H1 (cell line): ENCODE results near the gene RAB44. TPM values are rescaled to one million over a fixed set of nuclear protein-coding genes. Genes with fewer than 3 reads are reported as not detected.

Experiments
- CTCF ChIA-PET: fragments of 300-600 bp; sonication (Branson Sonifier 250); formaldehyde crosslinking; loops from one replicate; lab custom pipeline; 2021; ENCODE audit not compliant: partially characterized antibody; lab: Charles Lee
- POLR2A ChIA-PET: fragments of 300-600 bp; sonication (Branson Sonifier 250); formaldehyde crosslinking; loops from one replicate; lab custom pipeline; 2021; ENCODE audit warnings: inconsistent platforms; ENCODE audit not compliant: partially characterized antibody; lab: Charles Lee
- DNase-seq, 2 experiments: peaks; one replicate each; pipeline versions ENCODE4 v3.0.0 to v3.0.0-alpha.2; 2010 to 2022; ENCODE audit warnings: low spot score in 2 of 2, low read depth in 1 of 2, mixed read lengths in 1 of 2
- FAIRE-seq: peaks from 2 replicates; lab custom pipeline; 2011; peaks lifted over from hg19 to GRCh38; lab: Jason Lieb, UNC
- H2AFZ ChIP-seq: 2 replicates; pipeline ENCODE4 v1.8.1; 2012; ENCODE audit warnings: low read length, inconsistent platforms
- H2AK5ac ChIP-seq: 2 replicates; pipeline ENCODE4 v1.6.1; 2013; ENCODE audit warnings: low read depth, low read length
- H2BK120ac ChIP-seq: replicated peaks from 2 replicates; pipeline ENCODE3; 2013; ENCODE audit warnings: low read depth, low read length, inconsistent platforms
- H2BK12ac ChIP-seq: 2 replicates; pipeline ENCODE4 v1.6.1; 2013; ENCODE audit warnings: low read depth, low read length
- H2BK15ac ChIP-seq: 2 replicates; pipeline ENCODE4 v1.6.1; 2013; ENCODE audit warnings: low read length
- H2BK20ac ChIP-seq: 2 replicates; pipeline ENCODE4 v1.6.1; 2013; ENCODE audit warnings: low read length
- H2BK5ac ChIP-seq: 2 replicates; pipeline ENCODE4 v1.6.1; 2013; ENCODE audit warnings: low read depth, low read length
- H3K14ac ChIP-seq: 2 replicates; pipeline ENCODE4 v1.6.1; 2013; ENCODE audit warnings: inconsistent platforms; ENCODE audit not compliant: insufficient read length
- H3K18ac ChIP-seq: 2 replicates; pipeline ENCODE4 v1.6.1; 2013; ENCODE audit warnings: low read length; ENCODE audit errors: extremely low read depth
- H3K23ac ChIP-seq: 2 replicates; pipeline ENCODE4 v1.6.1; 2013; ENCODE audit warnings: inconsistent platforms; ENCODE audit not compliant: insufficient read length
- H3K23me2 ChIP-seq: 2 replicates; pipeline ENCODE4 v1.6.1; 2013; ENCODE audit warnings: low read depth, low read length
- H3K27ac ChIP-seq: 2 replicates; pipeline ENCODE4 v1.6.1; 2011; ENCODE audit warnings: low read depth, low read length, inconsistent platforms
- H3K27me3 ChIP-seq, 4 experiments: replicated peaks in 1 of 4; 1 replicate in 1 of 4; 2 replicates in 3 of 4; pipeline versions ENCODE4 v1.6.1 to v1.8.1; 2011 to 2013; ENCODE audit warnings: low read length in 3 of 4, mild to moderate bottlenecking in 3 of 4, inconsistent platforms in 2 of 4, mixed read lengths in 2 of 4, moderate library complexity in 1 of 4; ENCODE audit not compliant: control insufficient read depth in 3 of 4, insufficient read depth in 3 of 4; ENCODE audit errors: extremely low read depth in 1 of 4
- H3K36me3 ChIP-seq, 4 experiments: 2 replicates each; pipeline versions ENCODE4 v1.6.1 to v1.8.1; 2011 to 2013; ENCODE audit warnings: mild to moderate bottlenecking in 4 of 4, low read length in 3 of 4, moderate library complexity in 2 of 4, control low read depth in 1 of 4, inconsistent platforms in 1 of 4; ENCODE audit not compliant: insufficient read depth in 4 of 4, control insufficient read depth in 2 of 4
- H3K4ac ChIP-seq: replicated peaks from 2 replicates; pipeline ENCODE3; 2013; ENCODE audit warnings: low read length, low read depth, mixed read lengths, inconsistent platforms; ENCODE audit not compliant: insufficient read length
- H3K4me1 ChIP-seq, 4 experiments: replicated peaks in 1 of 4; 1 replicate in 1 of 4; 2 replicates in 3 of 4; pipeline versions ENCODE4 v1.6.1 to v1.8.1; 2011 to 2013; ENCODE audit warnings: low read length in 3 of 4, inconsistent platforms in 2 of 4, mixed read lengths in 1 of 4; ENCODE audit not compliant: insufficient read depth in 4 of 4, control insufficient read depth in 3 of 4
- H3K4me2 ChIP-seq, 2 experiments: 2 replicates each; pipeline versions ENCODE4 v1.6.1 to v1.8.1; 2011 to 2013; ENCODE audit warnings: low read depth in 2 of 2, low read length in 2 of 2, control low read depth in 1 of 2, inconsistent platforms in 1 of 2, mild to moderate bottlenecking in 1 of 2; ENCODE audit not compliant: insufficient read depth in 1 of 2
- H3K4me3 ChIP-seq, 4 experiments: fragments of 200-600, 300-600 bp in 1 of 4; sonication (generic), shearing (Covaris generic), sonication (Bioruptor Twin) in 1 of 4; 2 replicates each; pipeline versions ENCODE4 v1.5.1 to v1.8.1; 2011 to 2016; ENCODE audit warnings: low read length in 4 of 4, low read depth in 3 of 4, control low read depth in 2 of 4, inconsistent platforms in 2 of 4, mild to moderate bottlenecking in 2 of 4, mixed read lengths in 1 of 4, moderate library complexity in 1 of 4; ENCODE audit not compliant: insufficient read depth in 2 of 4; ENCODE audit errors: extremely low read depth in 1 of 4
- H3K56ac ChIP-seq: replicated peaks from 2 replicates; pipeline ENCODE3; 2013; ENCODE audit warnings: low read depth, mild to moderate bottlenecking, mixed read lengths, low read length, inconsistent platforms; ENCODE audit not compliant: insufficient read length
- H3K79me1 ChIP-seq: 2 replicates; pipeline ENCODE4 v1.6.1; 2013; ENCODE audit warnings: low read depth, low read length, control low read depth
- H3K79me2 ChIP-seq, 2 experiments: 2 replicates each; pipeline versions ENCODE4 v1.6.1 to v1.8.1; 2012 to 2013; ENCODE audit warnings: low read length in 2 of 2, mild to moderate bottlenecking in 2 of 2, inconsistent platforms in 1 of 2; ENCODE audit not compliant: insufficient read depth in 2 of 2, control insufficient read depth in 1 of 2
- H3K9ac ChIP-seq, 4 experiments: replicated peaks in 1 of 4; 1 replicate in 1 of 4; 2 replicates in 3 of 4; pipeline versions ENCODE4 v1.6.1 to v1.8.1; 2011 to 2013; ENCODE audit warnings: low read depth in 3 of 4, low read length in 3 of 4, control low read depth in 2 of 4, mild to moderate bottlenecking in 2 of 4, moderate library complexity in 2 of 4, inconsistent platforms in 1 of 4; ENCODE audit errors: extremely low read depth in 1 of 4
- H3K9me3 ChIP-seq, 2 experiments: 2 replicates each; pipeline versions ENCODE4 v1.6.1 to v1.8.1; 2012 to 2013; ENCODE audit warnings: mild to moderate bottlenecking in 2 of 2, moderate library complexity in 2 of 2, control low read depth in 1 of 2, inconsistent platforms in 1 of 2, low read depth in 1 of 2, low read length in 1 of 2, mixed read lengths in 1 of 2; ENCODE audit not compliant: insufficient read depth in 2 of 2
- H4K20me1 ChIP-seq, 2 experiments: replicated peaks in 1 of 2; 2 replicates each; pipeline versions ENCODE3 to v1.8.1; 2011 to 2013; ENCODE audit warnings: inconsistent platforms in 2 of 2, low read length in 2 of 2, mild to moderate bottlenecking in 1 of 2; ENCODE audit not compliant: insufficient read depth in 2 of 2, control insufficient read depth in 1 of 2
- H4K5ac ChIP-seq: 2 replicates; pipeline ENCODE4 v1.6.1; 2013; ENCODE audit warnings: low read length, low read depth, mixed read lengths, inconsistent platforms; ENCODE audit not compliant: insufficient read length
- H4K8ac ChIP-seq: 2 replicates; pipeline ENCODE4 v1.8.0; 2013; ENCODE audit warnings: mild to moderate bottlenecking, moderate library complexity, low read length, inconsistent platforms; ENCODE audit not compliant: insufficient read depth; ENCODE audit errors: extremely low read depth
- H4K91ac ChIP-seq: replicated peaks from 2 replicates; pipeline ENCODE3; 2013; ENCODE audit warnings: low read length, mixed read lengths, inconsistent platforms; ENCODE audit not compliant: insufficient read length
- NANOG ChIP-seq: IDR thresholded peaks from 2 replicates; pipeline ENCODE4 v1.6.1; 2011; ENCODE audit warnings: low read length, low read depth, mild to moderate bottlenecking, inconsistent platforms; ENCODE audit not compliant: insufficient read depth, poor library complexity, severe bottlenecking
- WGBS, 2 experiments: shearing (Covaris generic) in 1 of 2; methylation state at CpG; one replicate each; pipeline versions ENCODE4 v1.1.6 to v1.1.7; 2013 to 2015; ENCODE audit warnings: low lambda C conversion rate in 2 of 2, mixed read lengths in 2 of 2, inconsistent platforms in 1 of 2, low coverage in 1 of 2, missing lambda C conversion rate in 1 of 2; ENCODE audit not compliant: insufficient replicate concordance in 2 of 2, insufficient coverage in 1 of 2, insufficient read length in 1 of 2; ENCODE audit errors: extremely low coverage in 1 of 2, missing lambda C conversion rate in 1 of 2; 5-methylcytosine and 5-hydroxymethylcytosine counted together
- polyA plus RNA-seq, 7 experiments: library from polyadenylated mRNA; depleted of rRNA in 3 of 7; stranded (reverse) in 5 of 7; unstranded in 2 of 7; fragments of >200 nt in 5 of 7; fragments of 200-250 nt in 2 of 7; gene quantifications; 1 replicate in 5 of 7; 2 replicates in 1 of 7; 4 replicates in 1 of 7; pipeline versions ENCODE4 v1.2.1 to v1.2.3, GENCODE V29; 2011 to 2013; ENCODE audit warnings: missing spikeins in 2 of 7, mixed read lengths in 2 of 7
- total RNA-seq: library from RNA; stranded (reverse); fragmentation: NEBNext Ultra II Directional; extraction: Animal tissue kit (Norgen Biotek cat#: 25700); gene quantifications from 2 replicates; pipeline ENCODE4 v1.2.1, GENCODE V29; 2021

Gene RAB44
- total and polyA plus RNA-seq, 2 of the 8 experiments (the other 6 are each of a cell fraction or from before 2014, with no cell fraction given): 0.02 TPM; not detected in 1

GRCh38 chr6:36756786-36757185 lies 59.2 kb downstream of the RAB44 start:
- Histone ChIP-seq H3K4me3 (no peak overlapping the region), H2BK12ac (no peak overlapping the region), H2AFZ (no peak overlapping the region), H3K4ac (no peak overlapping the region), H3K9me3 (no peaks in the 10 kb centered on the region), H3K56ac (no peak overlapping the region), H3K79me2 (no peaks in the 10 kb centered on the region), H4K8ac (no peak overlapping the region), H2AK5ac (no peak overlapping the region), H3K79me1 (no peaks in the 10 kb centered on the region), H3K4me1 (peaks cover 0 to 6% (median 3%) of the 10 kb centered on the region in 4 experiments; a peak in 4 of 7 replicates), H3K23ac (no peak overlapping the region), H2BK120ac (no peak overlapping the region), H2BK15ac (no peak overlapping the region), H4K5ac (no peak overlapping the region), H4K20me1 (peaks cover 0 to 2% of the 10 kb centered on the region in 2 experiments), H3K27me3 (no peaks in the 10 kb centered on the region; a peak in 1 of 7 replicates), H2BK5ac (no peak overlapping the region), H4K91ac (no peak overlapping the region), H3K27ac (no peak overlapping the region), H2BK20ac (no peak overlapping the region), H3K4me2 (no peak overlapping the region), H3K9ac (no peak overlapping the region), H3K18ac (no peak overlapping the region), H3K14ac (no peak overlapping the region), H3K36me3 (no peaks in the 10 kb centered on the region), H3K23me2 (no peaks in the 10 kb centered on the region)
- POLR2A ChIA-PET: no interaction called here
- DNase-seq (no peak), FAIRE-seq (no peak)
- CTCF ChIA-PET: interaction anchor here (1.2 to 6.9 kb wide), 3 partner anchors 8 to 49 kb away, joined by 3 to 51 read pairs (median 3); no protein-coding TSS in a partner anchor
- WGBS, 2 experiments: 81% methylated on average over 8 of the region's 8 CpGs; no CpG with 5 or more reads in 1 of the 2 experiments
- TF ChIP-seq NANOG: no peak
